ENCODE results near the gene LMAN1L.

DNA sequence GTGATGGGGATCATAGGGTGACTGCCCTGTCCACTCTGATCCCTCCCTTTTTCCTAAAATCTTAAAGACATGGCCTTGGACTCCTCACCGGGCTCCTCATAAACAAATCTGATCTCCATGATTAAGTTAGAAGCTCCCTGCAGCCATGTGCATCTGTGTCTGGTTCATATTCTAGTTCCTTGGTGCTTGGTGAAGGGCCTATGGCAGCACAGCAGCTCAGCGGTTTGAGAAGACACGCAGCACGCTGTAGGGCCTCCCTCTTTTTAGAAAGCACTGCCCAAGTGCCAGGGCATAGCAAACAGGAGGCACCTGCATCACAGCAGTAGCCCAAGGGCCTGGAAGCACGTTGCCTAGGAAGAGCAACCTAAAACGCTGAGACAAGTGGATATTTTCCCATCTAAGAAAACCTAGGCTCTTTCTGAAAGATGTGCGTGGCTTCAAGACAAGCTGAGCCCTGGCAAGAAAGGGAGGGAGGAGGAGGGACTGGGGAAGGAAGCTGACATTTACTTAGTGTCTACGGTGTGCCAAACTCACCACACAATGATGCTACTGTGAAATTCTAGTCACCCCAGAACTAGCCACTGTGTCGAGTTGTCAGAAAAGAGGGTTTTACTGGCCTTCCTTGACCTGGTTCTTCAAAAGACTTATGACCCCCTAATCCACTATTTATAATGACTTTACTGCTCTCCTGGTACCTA lies 45.2 kb downstream of the LMAN1L start:
- TF ChIP-seq EZH2 (IDR thresholded peaks at IDR 0.05; ENCODE audit: low read length, unreplicated experiment) (no peak), EZH2phosphoT487 (IDR thresholded peaks at IDR 0.05; ENCODE audit: borderline replicate concordance, low read length) (no peak)
- TF ChIP-seq, protein P1, sequence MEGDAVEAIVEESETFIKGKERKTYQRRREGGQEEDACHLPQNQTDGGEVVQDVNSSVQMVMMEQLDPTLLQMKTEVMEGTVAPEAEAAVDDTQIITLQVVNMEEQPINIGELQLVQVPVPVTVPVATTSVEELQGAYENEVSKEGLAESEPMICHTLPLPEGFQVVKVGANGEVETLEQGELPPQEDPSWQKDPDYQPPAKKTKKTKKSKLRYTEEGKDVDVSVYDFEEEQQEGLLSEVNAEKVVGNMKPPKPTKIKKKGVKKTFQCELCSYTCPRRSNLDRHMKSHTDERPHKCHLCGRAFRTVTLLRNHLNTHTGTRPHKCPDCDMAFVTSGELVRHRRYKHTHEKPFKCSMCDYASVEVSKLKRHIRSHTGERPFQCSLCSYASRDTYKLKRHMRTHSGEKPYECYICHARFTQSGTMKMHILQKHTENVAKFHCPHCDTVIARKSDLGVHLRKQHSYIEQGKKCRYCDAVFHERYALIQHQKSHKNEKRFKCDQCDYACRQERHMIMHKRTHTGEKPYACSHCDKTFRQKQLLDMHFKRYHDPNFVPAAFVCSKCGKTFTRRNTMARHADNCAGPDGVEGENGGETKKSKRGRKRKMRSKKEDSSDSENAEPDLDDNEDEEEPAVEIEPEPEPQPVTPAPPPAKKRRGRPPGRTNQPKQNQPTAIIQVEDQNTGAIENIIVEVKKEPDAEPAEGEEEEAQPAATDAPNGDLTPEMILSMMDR (conservative IDR thresholded peaks at IDR 0.05; ENCODE audit: low read depth, low read length), result no peak

Measured in PC-3 (cell line).